Effector CD4-positive, alpha-beta T cell (primary cell): ENCODE measurements around the gene TENM4.
"Not testable (repeated sequence)": the region's sequence is repeated elsewhere in the genome, so short reads cannot be mapped to it uniquely, and the experiment has no call there.

Experiments
- DNase-seq: peaks from one replicate; pipeline ENCODE4 v3.0.0-alpha.2; 2020

Gene TENM4

GRCh38 chr11:78996007-78996406, 444.8 kb downstream of the TENM4 start:
- DNase-seq = no peak

DNA sequence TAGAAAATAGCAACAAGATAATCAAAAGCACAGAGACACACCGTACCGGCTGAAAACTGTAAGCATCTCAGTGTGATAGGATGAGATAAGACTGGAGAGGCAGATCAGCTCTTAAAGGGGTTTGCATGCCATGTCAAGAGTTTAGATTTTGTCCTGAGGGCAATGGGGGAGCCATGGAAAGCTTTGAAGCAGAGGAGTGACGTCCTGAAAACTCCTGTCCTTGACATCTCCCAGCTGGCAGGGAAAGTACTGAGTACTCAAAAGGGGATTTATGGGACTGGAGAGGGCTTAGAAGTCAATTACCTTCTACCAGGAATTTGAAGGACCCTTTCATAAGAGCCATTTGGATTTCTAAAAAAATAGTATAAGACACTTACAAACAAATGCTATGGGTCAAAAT, 445.7 kb downstream of the TENM4 start:
- DNase-seq = no peak

- DNase-seq = no peak
Measured at GRCh38 chr11:78993802-78994430, 446.9 kb downstream of the TENM4 start.

- no peak for DNase-seq
Measured at GRCh38 chr11:78991681-78992080, 449.1 kb downstream of the TENM4 start.

GRCh38 chr11:78990261-78990660, 450.6 kb downstream of the TENM4 start:
- DNase-seq = no peak

- no peak for DNase-seq
Measured at GRCh38 chr11:78987748-78988147, 453.1 kb downstream of the TENM4 start.

DNA sequence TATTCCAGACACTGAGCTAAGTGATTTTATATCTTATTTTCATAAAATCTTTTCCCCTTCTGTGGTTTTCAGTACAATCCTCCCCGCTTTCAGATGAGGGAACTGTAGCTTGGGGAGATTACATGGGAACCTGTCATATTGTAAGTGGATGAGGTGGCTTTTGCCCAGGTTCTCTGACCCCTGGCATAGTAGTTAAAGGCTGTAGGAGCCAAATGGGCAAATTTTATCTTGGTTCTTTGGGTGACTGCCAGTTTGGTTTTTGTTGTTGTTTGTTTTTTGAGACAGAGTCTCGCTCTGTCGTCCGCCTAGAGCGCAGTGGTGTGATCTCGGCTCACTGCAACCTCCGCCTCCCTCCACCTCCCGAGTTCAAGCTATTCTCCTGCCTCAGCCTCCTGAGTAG, 454.5 kb downstream of the TENM4 start:
- no peak for DNase-seq

- no peak for DNase-seq
Measured at GRCh38 chr11:78985663-78986062, 455.2 kb downstream of the TENM4 start.

- DNase-seq = no peak
Measured at GRCh38 chr11:78982473-78982872, 458.4 kb downstream of the TENM4 start.

DNA sequence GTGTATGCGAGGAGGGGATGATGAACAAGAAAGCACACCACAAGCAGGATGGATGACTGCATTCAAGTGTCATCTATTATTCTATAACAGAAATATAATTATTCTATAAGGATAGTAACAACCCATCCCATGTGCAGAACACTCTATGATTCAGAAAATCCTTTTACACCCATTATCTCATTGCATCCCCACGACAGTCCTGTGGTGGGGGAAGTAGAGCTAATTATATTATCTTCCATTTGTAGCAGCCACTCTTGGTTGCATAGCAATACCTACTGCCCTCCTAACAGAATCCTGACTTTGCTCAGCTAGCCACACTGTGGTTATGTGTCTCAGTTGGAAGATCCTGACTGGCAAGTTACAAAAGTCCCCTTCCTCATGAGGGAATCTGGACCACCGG, 459.7 kb downstream of the TENM4 start:
- no peak for DNase-seq

GRCh38 chr11:78978831-78979230, 462.0 kb downstream of the TENM4 start:
- no peak for DNase-seq

GRCh38 chr11:78977848-78978247, 463.0 kb downstream of the TENM4 start:
- DNase-seq = not testable (repeated sequence)

- DNase-seq = no peak
Measured at GRCh38 chr11:78977009-78977408, 463.8 kb downstream of the TENM4 start.

DNA sequence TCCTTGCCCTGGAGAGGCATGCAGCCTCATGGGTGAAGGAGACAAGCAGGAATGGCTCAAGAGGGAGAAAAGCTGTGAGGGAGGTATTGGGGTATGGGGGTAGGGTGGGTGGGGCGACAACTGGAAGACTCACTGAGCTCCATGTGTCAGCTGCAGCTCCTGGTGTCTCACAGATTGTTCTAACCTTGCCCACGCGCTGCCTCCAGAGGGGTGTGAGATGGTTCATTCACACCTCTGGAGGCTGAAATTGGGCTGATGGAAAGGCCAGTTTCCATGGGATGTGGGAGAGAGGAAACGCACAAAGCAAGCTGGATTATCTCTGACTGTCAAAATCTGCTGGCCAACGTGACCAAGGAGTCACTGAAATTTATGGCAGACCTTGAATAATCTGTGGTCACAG, 465.7 kb downstream of the TENM4 start:
- DNase-seq = no peak

GRCh38 chr11:78973876-78974275, 467.0 kb downstream of the TENM4 start:
- no peak for DNase-seq

GRCh38 chr11:78972590-78972989, 468.2 kb downstream of the TENM4 start:
- DNase-seq = no peak

- DNase-seq = no peak
Measured at GRCh38 chr11:78972177-78972576, 468.7 kb downstream of the TENM4 start.

DNA sequence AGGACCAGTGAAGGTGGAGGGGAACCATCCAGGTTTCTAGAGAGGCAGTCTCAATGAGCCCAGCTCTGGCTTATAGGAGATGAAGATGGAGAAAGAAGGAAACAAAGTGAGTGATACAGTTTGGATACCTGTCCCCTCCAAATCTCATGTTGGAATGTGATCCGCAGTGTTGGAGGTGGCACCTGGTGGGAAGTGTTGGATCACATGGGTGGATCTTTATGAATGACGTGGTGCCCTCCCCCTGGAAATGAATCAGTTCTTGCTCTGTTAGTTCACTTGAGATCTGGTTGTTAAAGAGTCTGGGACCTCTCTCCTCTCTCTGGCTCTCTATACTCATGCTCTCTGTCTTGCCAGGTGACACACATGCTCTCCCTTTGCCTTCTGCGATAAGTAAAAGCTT, 473.0 kb downstream of the TENM4 start:
- DNase-seq = no peak

- DNase-seq = no peak
Measured at GRCh38 chr11:78965432-78965831, 475.4 kb downstream of the TENM4 start.

- no peak for DNase-seq
Measured at GRCh38 chr11:78961937-78962701, 478.7 kb downstream of the TENM4 start.

GRCh38 chr11:78961247-78961646, 479.6 kb downstream of the TENM4 start:
- no peak for DNase-seq

GRCh38 chr11:78958444-78958843, 482.4 kb downstream of the TENM4 start:
- DNase-seq = no peak

DNA sequence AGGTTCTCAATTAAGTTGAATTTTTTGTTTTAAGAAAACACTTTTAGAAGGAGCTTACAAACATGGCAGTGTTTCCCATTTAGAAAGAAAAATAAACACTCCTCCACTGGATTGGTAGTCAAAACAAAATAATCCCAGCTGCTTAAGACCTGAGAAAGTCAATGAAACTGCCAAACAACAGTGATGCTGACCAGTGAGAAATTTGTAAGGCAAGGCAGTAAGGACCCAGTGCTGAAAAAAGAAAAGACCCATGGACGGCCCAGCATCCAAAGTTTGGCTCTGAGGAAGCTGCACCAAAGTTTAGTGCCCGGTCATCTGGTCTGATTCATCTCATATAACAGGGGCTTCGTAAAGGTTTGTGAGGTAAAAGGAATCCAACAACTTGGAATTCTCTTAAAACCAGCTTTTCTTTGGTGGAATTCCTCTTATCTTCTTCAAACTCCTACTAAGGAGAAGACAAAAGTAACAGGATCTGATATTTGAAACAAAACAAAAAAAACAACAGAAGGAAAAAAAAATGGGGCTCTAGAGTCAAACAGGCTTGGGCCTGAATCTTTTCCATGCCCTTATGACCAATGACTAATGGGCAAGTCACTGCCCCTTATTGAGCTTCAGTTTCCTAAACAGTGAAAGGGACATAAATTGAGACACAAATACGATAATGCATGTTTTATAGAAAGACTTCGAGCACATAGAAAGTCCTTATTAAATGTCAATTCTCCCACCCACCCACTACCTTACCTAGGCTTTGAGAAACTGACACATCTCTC, 483.2 kb downstream of the TENM4 start:
- no peak for DNase-seq

DNA sequence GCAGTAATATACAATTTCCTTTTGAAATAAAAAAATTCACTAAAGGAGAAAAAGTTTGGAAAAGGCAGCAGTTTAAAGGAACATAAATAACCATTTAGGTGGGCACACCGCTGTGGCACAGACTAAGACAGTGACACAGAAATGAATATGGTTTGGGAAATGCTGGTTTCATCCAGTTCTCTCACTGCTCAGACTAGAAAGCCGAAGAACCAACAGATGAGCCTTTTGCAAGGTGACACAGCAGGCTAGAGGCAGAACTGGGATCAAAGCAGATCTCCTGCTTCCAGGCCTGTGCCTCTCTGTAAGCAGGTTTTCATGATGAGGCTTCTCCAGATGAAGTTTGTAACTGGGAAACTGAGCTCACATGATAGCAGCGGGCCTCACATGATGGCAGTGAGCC, 486.1 kb downstream of the TENM4 start:
- DNase-seq = no peak
